Measurements from ENCODE around the gene SAXO1.

DNA sequence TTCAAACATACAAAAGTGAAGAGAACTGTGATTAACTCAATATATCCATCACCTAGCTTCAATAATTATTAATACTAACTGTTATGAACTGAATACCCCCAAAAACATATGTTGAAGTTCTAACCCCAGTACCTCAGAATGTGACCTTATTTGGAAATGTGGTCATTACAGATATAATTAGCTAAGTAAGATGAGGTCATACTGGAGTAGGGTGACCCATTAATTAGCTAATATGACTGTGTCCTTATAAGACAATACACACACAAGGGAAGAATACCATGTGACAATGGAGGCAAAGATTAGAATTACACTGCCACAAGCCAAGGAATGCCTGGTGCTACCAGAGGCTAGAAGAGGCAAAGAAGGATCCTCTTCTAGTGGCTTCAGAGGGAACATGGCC, 24.0 kb upstream of the SAXO1 start:
- TF ChIP-seq, protein P1, sequence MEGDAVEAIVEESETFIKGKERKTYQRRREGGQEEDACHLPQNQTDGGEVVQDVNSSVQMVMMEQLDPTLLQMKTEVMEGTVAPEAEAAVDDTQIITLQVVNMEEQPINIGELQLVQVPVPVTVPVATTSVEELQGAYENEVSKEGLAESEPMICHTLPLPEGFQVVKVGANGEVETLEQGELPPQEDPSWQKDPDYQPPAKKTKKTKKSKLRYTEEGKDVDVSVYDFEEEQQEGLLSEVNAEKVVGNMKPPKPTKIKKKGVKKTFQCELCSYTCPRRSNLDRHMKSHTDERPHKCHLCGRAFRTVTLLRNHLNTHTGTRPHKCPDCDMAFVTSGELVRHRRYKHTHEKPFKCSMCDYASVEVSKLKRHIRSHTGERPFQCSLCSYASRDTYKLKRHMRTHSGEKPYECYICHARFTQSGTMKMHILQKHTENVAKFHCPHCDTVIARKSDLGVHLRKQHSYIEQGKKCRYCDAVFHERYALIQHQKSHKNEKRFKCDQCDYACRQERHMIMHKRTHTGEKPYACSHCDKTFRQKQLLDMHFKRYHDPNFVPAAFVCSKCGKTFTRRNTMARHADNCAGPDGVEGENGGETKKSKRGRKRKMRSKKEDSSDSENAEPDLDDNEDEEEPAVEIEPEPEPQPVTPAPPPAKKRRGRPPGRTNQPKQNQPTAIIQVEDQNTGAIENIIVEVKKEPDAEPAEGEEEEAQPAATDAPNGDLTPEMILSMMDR (IDR thresholded peaks at IDR 0.05), result no peak
- TF ChIP-seq POLR2AphosphoS5 (IDR thresholded peaks at IDR 0.05) (no peak), EP300 (IDR thresholded peaks at IDR 0.05) (no peak)

Data from gastroesophageal sphincter (tissue), 3 donors.